Activated CD4-positive, CD25-positive, alpha-beta regulatory T cell treated with anti-CD3 and anti-CD28 coated beads, Interleukin-2, amount 50 U/mL, for 24 hours (primary cell): ENCODE data around the gene FMN1.

Source experiments
- ATAC-seq, 2 donors: fragments of 150-1000 bp; cut with Tn5 transposase; one replicate each; pipeline ENCODE4 v1.10.0; 2021; ENCODE audit warnings: mild to moderate bottlenecking in 1 of 2, moderate library complexity in 1 of 2

FMN1 gene

GRCh38 chr15:33009026-33009425, 185.5 kb downstream of the FMN1 start:
- ATAC-seq: no peak

- ATAC-seq: no peak
These were observed 186.1 kb downstream of the FMN1 start for GRCh38 chr15:33008284-33008995.

GRCh38 chr15:33007303-33007855, 187.1 kb downstream of the FMN1 start:
- no peak for ATAC-seq

GRCh38 chr15:33005582-33005981, 188.9 kb downstream of the FMN1 start:
- no peak for ATAC-seq

GRCh38 chr15:33001926-33002325, 192.6 kb downstream of the FMN1 start:
- ATAC-seq: no peak

GRCh38 chr15:32998979-32999672, 195.4 kb downstream of the FMN1 start:
- no peak for ATAC-seq

- ATAC-seq: no peak
These were observed 196.3 kb downstream of the FMN1 start for GRCh38 chr15:32998182-32998581.

- ATAC-seq: no peak
These were observed 199.6 kb downstream of the FMN1 start for GRCh38 chr15:32994810-32995424.

- ATAC-seq: no peak
These were observed 201.2 kb downstream of the FMN1 start for GRCh38 chr15:32993285-32993684.

- ATAC-seq: no peak
These were observed 202.8 kb downstream of the FMN1 start for GRCh38 chr15:32991619-32992111.

- ATAC-seq: no peak
These were observed 204.4 kb downstream of the FMN1 start for GRCh38 chr15:32990071-32990470.

- no peak for ATAC-seq
These were observed 207.4 kb downstream of the FMN1 start for GRCh38 chr15:32987067-32987466.

- ATAC-seq: no peak
These were observed 208.4 kb downstream of the FMN1 start for GRCh38 chr15:32986147-32986546.

- no peak for ATAC-seq
These were observed 210.8 kb downstream of the FMN1 start for GRCh38 chr15:32983679-32984078.

GRCh38 chr15:32982001-32982400, 212.5 kb downstream of the FMN1 start:
- ATAC-seq: no peak

GRCh38 chr15:32981536-32981935, 213.0 kb downstream of the FMN1 start:
- ATAC-seq: no peak

- no peak for ATAC-seq
These were observed 214.8 kb downstream of the FMN1 start for GRCh38 chr15:32979710-32980109.

GRCh38 chr15:32977506-32977905, 217.0 kb downstream of the FMN1 start:
- no peak for ATAC-seq

- no peak for ATAC-seq
These were observed 219.8 kb downstream of the FMN1 start for GRCh38 chr15:32974691-32975090.

GRCh38 chr15:32972686-32973085, 221.8 kb downstream of the FMN1 start:
- ATAC-seq: no peak

GRCh38 chr15:32970847-32971246, 223.7 kb downstream of the FMN1 start:
- no peak for ATAC-seq

- no peak for ATAC-seq
These were observed 227.0 kb downstream of the FMN1 start for GRCh38 chr15:32967521-32967920.

- ATAC-seq: no peak
These were observed 228.0 kb downstream of the FMN1 start for GRCh38 chr15:32966512-32966911.

- ATAC-seq: no peak
These were observed 228.6 kb downstream of the FMN1 start for GRCh38 chr15:32965897-32966296.
